Medulla oblongata (tissue), 1 donor: ENCODE results near the gene CMTM2.
"Not testable (repeated sequence)": the region's sequence is repeated elsewhere in the genome, so short reads cannot be mapped to it uniquely, and the experiment has no call there.

Experiments used
- DNase-seq: peaks from one replicate; pipeline ENCODE4 v3.0.0-alpha.2; 2015; ENCODE audit errors: extremely low spot score

CMTM2 gene

DNA sequence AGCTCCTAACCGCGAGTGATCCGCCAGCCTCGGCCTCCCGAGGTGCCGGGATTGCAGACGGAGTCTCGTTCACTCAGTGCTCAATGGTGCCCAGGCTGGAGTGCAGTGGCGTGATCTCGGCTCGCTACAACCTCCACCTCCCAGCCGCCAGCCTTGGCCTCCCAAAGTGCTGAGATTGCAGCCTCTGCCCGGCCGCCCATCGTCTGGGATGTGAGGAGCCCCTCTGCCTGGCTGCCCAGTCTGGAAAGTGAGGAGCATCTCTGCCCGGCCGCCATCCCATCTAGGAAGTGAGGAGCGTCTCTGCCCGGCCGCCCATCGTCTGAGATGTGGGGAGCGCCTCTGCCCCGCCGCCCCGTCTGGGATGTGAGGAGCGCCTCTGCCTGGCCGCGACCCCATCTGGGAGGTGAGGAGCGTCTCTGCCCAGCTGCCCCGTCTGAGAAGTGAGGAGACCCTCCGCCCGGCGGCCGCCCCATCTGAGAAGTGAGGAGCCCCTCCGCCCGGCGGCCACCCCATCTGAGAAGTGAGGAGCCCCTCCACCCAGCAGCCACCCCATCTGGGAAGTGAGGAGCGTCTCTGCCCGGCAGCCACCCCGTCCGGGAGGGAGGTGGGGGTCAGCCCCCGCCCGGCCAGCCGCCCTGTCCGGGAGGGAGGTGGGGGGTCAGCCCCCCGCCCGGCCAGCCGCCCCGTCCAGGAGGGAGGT is 51.4 kb downstream of the CMTM2 start:
- not testable (repeated sequence) for DNase-seq

DNA sequence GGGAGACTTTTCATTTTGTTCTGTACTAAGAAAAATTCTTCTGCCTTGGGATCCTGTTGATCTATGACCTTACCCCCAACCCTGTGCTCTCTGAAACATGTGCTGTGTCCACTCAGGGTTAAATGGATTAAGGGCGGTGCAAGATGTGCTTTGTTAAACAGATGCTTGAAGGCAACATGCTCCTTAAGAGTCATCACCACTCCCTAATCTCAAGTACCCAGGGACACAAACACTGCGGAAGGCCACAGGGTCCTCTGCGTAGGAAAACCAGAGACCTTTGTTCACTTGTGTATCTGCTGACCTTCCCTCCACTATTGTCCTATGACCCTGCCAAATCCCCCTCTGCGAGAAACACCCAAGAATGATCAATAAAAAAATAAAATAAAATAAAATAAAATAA is 52.3 kb downstream of the CMTM2 start:
- not testable (repeated sequence) for DNase-seq

DNA sequence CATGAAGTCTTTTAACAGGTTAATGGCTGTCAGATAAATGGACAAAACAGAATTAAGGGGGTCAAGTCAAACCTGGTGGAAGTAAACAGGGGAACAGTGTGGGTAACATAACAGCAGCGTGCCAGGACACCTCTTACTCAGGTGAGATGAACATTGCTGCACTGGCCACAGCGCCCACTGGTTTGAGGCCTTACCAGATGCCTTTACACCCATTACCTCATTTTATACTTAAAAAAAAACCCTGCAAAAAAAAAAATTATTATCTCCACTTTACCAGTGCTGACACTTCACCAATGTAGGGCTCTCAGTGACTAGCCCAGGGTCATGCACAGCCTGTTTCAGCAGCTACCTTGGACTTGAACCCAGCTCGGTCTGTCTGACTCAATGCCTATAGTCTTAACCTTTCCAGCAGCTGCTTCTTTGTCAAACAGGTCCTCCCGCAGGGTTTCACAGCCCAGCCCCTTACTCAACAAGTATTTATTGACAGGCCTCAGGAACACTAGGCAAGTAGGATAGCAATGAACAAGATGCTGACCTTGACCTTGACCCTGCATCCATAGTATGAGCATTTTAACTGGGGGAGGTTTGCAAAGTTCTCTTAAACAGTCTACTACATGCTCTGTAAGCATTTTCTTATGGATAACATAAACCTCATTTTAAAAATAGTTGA is 55.4 kb downstream of the CMTM2 start:
- no peak for DNase-seq

DNA sequence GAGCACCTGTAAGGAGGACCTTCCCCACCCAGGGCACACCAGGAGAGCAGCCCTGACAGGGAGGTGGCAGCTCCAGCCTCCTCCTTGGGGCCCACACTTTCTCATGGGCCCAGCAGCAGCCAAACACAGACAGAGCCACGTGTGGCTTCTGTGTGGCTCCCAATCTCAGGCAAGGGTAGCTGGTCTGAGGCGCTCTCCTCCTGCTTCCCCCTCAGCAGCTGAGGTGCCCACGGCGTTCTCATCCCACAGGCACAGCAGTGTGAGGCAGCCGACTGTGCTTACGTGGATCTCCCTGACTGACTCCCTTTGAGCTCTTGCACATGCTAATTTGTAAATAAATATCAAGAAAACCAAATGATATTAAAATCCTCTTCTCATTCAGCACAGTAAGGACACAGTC is 56.1 kb downstream of the CMTM2 start:
- no peak for DNase-seq

GRCh38 chr16:66636199-66636598 is 56.9 kb downstream of the CMTM2 start:
- DNase-seq, result no peak

- DNase-seq, result no peak
Measured at GRCh38 chr16:66637806-66638205, 58.5 kb downstream of the CMTM2 start.
